HFF-Myc (cell line): ENCODE results near the gene CSNK2B.

Experiments used
- DNase-seq: peaks from one replicate; pipeline ENCODE4 v3.0.0-alpha.2; 2011; ENCODE audit warnings: low read depth; ENCODE audit errors: extremely low read depth
- H3K4me3 ChIP-seq: replicated peaks from 2 replicates; pipeline ENCODE4 v1.5.1; 2011; ENCODE audit warnings: low read depth, mild to moderate bottlenecking, control low read depth, low read length
- CTCF ChIP-seq: IDR thresholded peaks from 2 replicates; pipeline ENCODE4 v1.5.1; 2012; ENCODE audit warnings: mild to moderate bottlenecking, low read depth, low read length, control low read depth; ENCODE audit errors: missing control alignments

CSNK2B gene

GRCh38 chr6:31622684-31623091 is 43.2 kb upstream of the CSNK2B start:
- DNase-seq: no peak
- no peak for TF ChIP-seq CTCF
- peak overlapping the region; percentile 54 for H3K4me3 ChIP-seq

- H3K4me3 ChIP-seq: no peak overlapping the region
- DNase-seq: no peak
- no peak for TF ChIP-seq CTCF
Observed at GRCh38 chr6:31624070-31624469, 41.8 kb upstream of the CSNK2B start.

GRCh38 chr6:31626952-31627351 is 38.9 kb upstream of the CSNK2B start:
- H3K4me3 ChIP-seq: no peak overlapping the region
- DNase-seq: no peak
- no peak for TF ChIP-seq CTCF

- DNase-seq: no peak
- TF ChIP-seq CTCF: no peak
- H3K4me3 ChIP-seq: no peak overlapping the region
Observed at GRCh38 chr6:31627690-31628287, 38.1 kb upstream of the CSNK2B start.

GRCh38 chr6:31629014-31629413 is 36.9 kb upstream of the CSNK2B start:
- DNase-seq: no peak
- no peak overlapping the region for H3K4me3 ChIP-seq
- no peak for TF ChIP-seq CTCF

GRCh38 chr6:31630177-31630934 is 35.5 kb upstream of the CSNK2B start:
- TF ChIP-seq CTCF: no peak
- no peak for DNase-seq
- H3K4me3 ChIP-seq: no peak overlapping the region
